HCT116 (cell line): ENCODE measurements around the gene OR1N1. TPM values are rescaled to one million over a fixed set of nuclear protein-coding genes. Genes with fewer than 3 reads are reported as not detected.

Source experiments
- ATAC-seq: fragments of 200-7000 bp; cut with Tn5 transposase; 2 replicates; pipeline ENCODE4 v1.9.1; 2020; ENCODE audit warnings: mild to moderate bottlenecking, moderate library complexity
- BruUV-seq: library from RNA; stranded (reverse); fragments of 400-500 nt; replicated peaks from 2 replicates; lab custom pipeline; 2021; lab: Mats Ljungman, UMichigan
- CTCF ChIA-PET: fragments of 300-600 bp; sonication (Branson Sonifier 250); formaldehyde crosslinking; loops from one replicate; lab custom pipeline; 2021; ENCODE audit warnings: antibody characterized with exemption; lab: Charles Lee
- POLR2A ChIA-PET: fragments of 300-600, 350-600 bp; sonication (Branson Sonifier 250); formaldehyde crosslinking; loops from one replicate; lab custom pipeline; 2021; ENCODE audit warnings: antibody characterized with exemption; lab: Charles Lee
- RAD21 ChIA-PET, 2 experiments: fragments of 300-600 bp; sonication (Branson Sonifier 250); formaldehyde crosslinking; loops; one replicate each; lab custom pipeline; 2023; ENCODE audit warnings: low total read pairs in 2 of 2; ENCODE audit not compliant: uncharacterized antibody in 2 of 2, unreplicated experiment in 2 of 2, low non-redundant PET in 1 of 2; lab: Charles Lee
- DNase-seq: peaks from one replicate; pipeline ENCODE4 v3.0.0-alpha.2; 2010; ENCODE audit warnings: low read depth, low spot score
- H2AFZ ChIP-seq: fragments of 200-600 bp; shearing (Covaris generic), sonication (generic); 2 replicates; pipeline ENCODE4 v1.6.1; 2017; ENCODE audit warnings: low read depth, mixed run types, mixed read lengths, antibody characterized with exemption, low read length; ENCODE audit not compliant: poor library complexity, severe bottlenecking
- H3K27ac ChIP-seq: 2 replicates; pipeline ENCODE4 v1.5.1; 2012; ENCODE audit warnings: low read depth, low read length
- H3K27me3 ChIP-seq: fragments of 200-600 bp; sonication (generic); 2 replicates; pipeline ENCODE4 v1.6.1; 2016; ENCODE audit warnings: mixed run types, low read length, mixed read lengths; ENCODE audit not compliant: insufficient read depth
- H3K36me3 ChIP-seq, 2 experiments: fragments of 200-500 bp in 1 of 2; fragments of 200-600 bp in 1 of 2; sonication (Bioruptor generic) in 1 of 2; sonication (generic) in 1 of 2; 2 replicates each; pipeline versions ENCODE4 v1.5.1 to v1.6.1; 2014 to 2016; ENCODE audit warnings: low read length in 2 of 2, inconsistent platforms in 1 of 2, mixed read lengths in 1 of 2, mixed run types in 1 of 2; ENCODE audit not compliant: insufficient read depth in 2 of 2, control insufficient read depth in 1 of 2
- H3K4me1 ChIP-seq, 2 experiments: fragments of 200-600 bp in 1 of 2; sonication (generic) in 1 of 2; 2 replicates each; pipeline versions ENCODE4 v1.5.1 to v1.6.1; 2012 to 2017; ENCODE audit warnings: low read length in 2 of 2, inconsistent platforms in 1 of 2, mild to moderate bottlenecking in 1 of 2, mixed read lengths in 1 of 2, mixed run types in 1 of 2, moderate library complexity in 1 of 2; ENCODE audit not compliant: insufficient read depth in 2 of 2, control insufficient read depth in 1 of 2
- H3K4me2 ChIP-seq: fragments of 200-600 bp; sonication (generic); 2 replicates; pipeline ENCODE4 v1.6.1; 2017; ENCODE audit warnings: mixed run types, low read length, mixed read lengths
- H3K4me3 ChIP-seq, 2 experiments: fragments of 200-600 bp in 1 of 2; sonication (generic) in 1 of 2; replicated peaks in 1 of 2; 2 replicates each; pipeline ENCODE4 v1.5.1; 2011 to 2016; ENCODE audit warnings: low read length in 2 of 2, control low read depth in 1 of 2, low read depth in 1 of 2, mild to moderate bottlenecking in 1 of 2, mixed read lengths in 1 of 2, mixed run types in 1 of 2
- H3K79me2 ChIP-seq: fragments of 200-600 bp; sonication (generic); 2 replicates; pipeline ENCODE4 v1.6.1; 2017; ENCODE audit warnings: mild to moderate bottlenecking, mixed run types, low read length, moderate library complexity, mixed read lengths; ENCODE audit not compliant: insufficient read depth
- H3K9ac ChIP-seq: fragments of 200-600 bp; sonication (generic); 2 replicates; pipeline ENCODE4 v1.6.1; 2016; ENCODE audit warnings: low read length, mixed read lengths
- H3K9me2 ChIP-seq: fragments of 200-600 bp; sonication (generic), shearing (Covaris generic); 2 replicates; pipeline ENCODE4 v1.6.1; 2017; ENCODE audit warnings: mixed run types, mild to moderate bottlenecking, moderate library complexity; ENCODE audit not compliant: insufficient read depth
- H3K9me3 ChIP-seq, 2 experiments: fragments of 200-500 bp in 1 of 2; fragments of 200-600 bp in 1 of 2; sonication (Bioruptor generic) in 1 of 2; sonication (generic) in 1 of 2; 2 replicates each; pipeline ENCODE4 v1.6.1; 2014 to 2017; ENCODE audit warnings: low read length in 2 of 2, mixed read lengths in 2 of 2, inconsistent platforms in 1 of 2, low read depth in 1 of 2, mild to moderate bottlenecking in 1 of 2, mixed run types in 1 of 2, moderate library complexity in 1 of 2; ENCODE audit not compliant: control insufficient read depth in 1 of 2, insufficient read depth in 1 of 2
- H4K20me1 ChIP-seq: fragments of 200-600 bp; sonication (generic), shearing (Covaris generic); 2 replicates; pipeline ENCODE4 v1.6.1; 2017; ENCODE audit warnings: mixed run types, mild to moderate bottlenecking, moderate library complexity; ENCODE audit not compliant: insufficient read depth
- ATF3 ChIP-seq: IDR thresholded peaks from 2 replicates; pipeline ENCODE4 v1.6.1; 2012
- CEBPB ChIP-seq: IDR thresholded peaks from 2 replicates; pipeline ENCODE4 v1.6.1; 2012; ENCODE audit warnings: low read depth
- CTCF ChIP-seq, 3 experiments: fragments of 200-600 bp in 1 of 3; sonication (generic) in 1 of 3; IDR thresholded peaks in 2 of 3; conservative IDR thresholded peaks in 1 of 3; 2 replicates each; pipeline ENCODE4 v1.5.1; 2012 to 2017; ENCODE audit warnings: low read depth in 2 of 3, low read length in 2 of 3, antibody characterized with exemption in 1 of 3, borderline replicate concordance in 1 of 3, control low read depth in 1 of 3, mild to moderate bottlenecking in 1 of 3, mixed read lengths in 1 of 3, mixed run types in 1 of 3, moderate library complexity in 1 of 3; ENCODE audit not compliant: insufficient read depth in 1 of 3
- EGR1 ChIP-seq: IDR thresholded peaks from 2 replicates; pipeline ENCODE4 v1.6.1; 2012; ENCODE audit warnings: low read depth
- ELF1 ChIP-seq: IDR thresholded peaks from 2 replicates; pipeline ENCODE4 v1.6.1; 2012; ENCODE audit warnings: low read depth, borderline replicate concordance
- EZH2 ChIP-seq: fragments of 200-600 bp; sonication (generic); IDR thresholded peaks from 2 replicates; pipeline ENCODE4 v1.6.1; 2017; ENCODE audit warnings: antibody characterized with exemption, mixed run types
- FOSL1 ChIP-seq: IDR thresholded peaks from 2 replicates; pipeline ENCODE4 v1.6.1; 2012; ENCODE audit warnings: low read depth
- JUND ChIP-seq: IDR thresholded peaks from 2 replicates; pipeline ENCODE4 v1.6.1; 2012
- POLR2A ChIP-seq: IDR thresholded peaks from 2 replicates; pipeline ENCODE4 v1.7.0; 2011; ENCODE audit warnings: borderline replicate concordance; ENCODE audit not compliant: insufficient read depth, insufficient read length; ENCODE audit errors: extremely low read depth
- POLR2AphosphoS5 ChIP-seq: IDR thresholded peaks from 2 replicates; pipeline ENCODE4 v1.6.1; 2011; ENCODE audit warnings: mild to moderate bottlenecking, low read depth, low read length, moderate library complexity
- RAD21 ChIP-seq: IDR thresholded peaks from 2 replicates; pipeline ENCODE4 v1.6.1; 2012; ENCODE audit warnings: low read depth, mild to moderate bottlenecking
- SRF ChIP-seq: IDR thresholded peaks from 2 replicates; pipeline ENCODE4 v1.6.1; 2012; ENCODE audit warnings: low read depth
- TCF7L2 ChIP-seq: IDR thresholded peaks from 2 replicates; pipeline ENCODE4 v1.7.0; 2011; ENCODE audit warnings: borderline replicate concordance, inconsistent platforms; ENCODE audit not compliant: insufficient read depth, insufficient read length; ENCODE audit errors: extremely low read depth
- YY1 ChIP-seq: IDR thresholded peaks from 2 replicates; pipeline ENCODE4 v1.6.1; 2011; ENCODE audit warnings: low read length, low read depth, moderate library complexity, mild to moderate bottlenecking; ENCODE audit not compliant: insufficient replicate concordance; ENCODE audit errors: extremely low read depth
- ZBTB33 ChIP-seq: IDR thresholded peaks from 2 replicates; pipeline ENCODE4 v1.6.1; 2011; ENCODE audit warnings: mild to moderate bottlenecking, low read length, moderate library complexity; ENCODE audit not compliant: insufficient replicate concordance; ENCODE audit errors: extremely low read depth
- ZFX ChIP-seq: fragments of 450-650 bp; IDR thresholded peaks from 2 replicates; pipeline ENCODE4 v1.6.1; 2017
- ZNF274 ChIP-seq: fragments of 200-500 bp; sonication (Bioruptor generic); IDR thresholded peaks from 2 replicates; pipeline ENCODE4 v1.6.1; 2014; ENCODE audit warnings: mild to moderate bottlenecking, low read depth, low read length, inconsistent platforms
- intact Hi-C: fragments of 100-400 bp; cut with micrococcal nuclease; formaldehyde crosslinking; loops from 2 replicates; pipeline ENCODE4 v1.10.0; 2022
- total RNA-seq: library from RNA; stranded (reverse); gene quantifications from one replicate; pipeline ENCODE4 v1.2.1, GENCODE V29; 2021; ENCODE audit not compliant: unreplicated experiment
- TF ChIP-seq, protein P1 (sequence below): IDR thresholded peaks from 2 replicates; pipeline ENCODE4 v1.6.1; 2012

The OR1N1 gene
- total RNA-seq, 1 experiment from 2014 or later = not detected

- RAD21 ChIA-PET = no interaction called here
- H3K27ac ChIP-seq = no peak overlapping the region
- POLR2A ChIA-PET = no interaction called here
Measured at GRCh38 chr9:122572456-122572855, 45.4 kb upstream of the OR1N1 start.

DNA sequence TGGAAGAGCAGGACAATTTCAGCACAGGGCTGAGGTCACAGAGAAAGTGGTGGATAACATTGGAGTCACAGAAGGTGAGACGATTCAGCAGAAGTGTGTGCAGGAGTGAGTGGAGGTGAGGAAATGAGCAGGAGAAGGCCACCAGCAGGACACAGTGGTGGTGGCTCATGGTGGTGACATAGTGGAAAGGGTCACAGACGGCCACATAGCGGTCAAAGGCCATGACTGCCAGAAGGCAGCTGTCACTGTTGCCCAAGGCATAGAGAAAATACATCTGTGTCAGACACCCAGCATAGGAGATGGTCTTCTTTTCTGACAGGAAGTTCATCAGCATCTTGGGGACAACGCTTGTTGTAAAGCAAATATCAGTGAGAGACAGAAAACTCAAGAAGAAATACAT is 40.8 kb upstream of the OR1N1 start:
- H3K9me3 ChIP-seq = no peaks in the 10 kb centered on the region
- RAD21 ChIA-PET = no interaction called here
- intact Hi-C loops = no loop called here
- BruUV-seq = no TSS peak
- H3K9ac ChIP-seq = no peak overlapping the region
- no peaks in the 10 kb centered on the region; the same call in 1 of the 2 replicates for H3K27me3 ChIP-seq
- H2AFZ ChIP-seq = no peak overlapping the region
- no peaks in the 10 kb centered on the region for H3K9me2 ChIP-seq
- POLR2A ChIA-PET = no interaction called here
- no peak overlapping the region for H3K27ac ChIP-seq
- H3K79me2 ChIP-seq = no peaks in the 10 kb centered on the region
- CTCF ChIA-PET = no interaction called here
- H3K4me1 ChIP-seq = no peaks in the 10 kb centered on the region
- H3K36me3 ChIP-seq = no peaks in the 10 kb centered on the region
- ATAC-seq (no peak), DNase-seq (no peak)
- H3K4me3 ChIP-seq = no peak overlapping the region
- H3K4me2 ChIP-seq = no peak overlapping the region
- H4K20me1 ChIP-seq = no peaks in the 10 kb centered on the region
- TF ChIP-seq ATF3 = no peak
- no peak for TF ChIP-seq ZNF274
- TF ChIP-seq TCF7L2 = no peak
- no peak for TF ChIP-seq RAD21
- no peak for TF ChIP-seq YY1
- TF ChIP-seq CEBPB = no peak
- no peak for TF ChIP-seq JUND
- no peak for TF ChIP-seq POLR2A
- no peak for TF ChIP-seq POLR2AphosphoS5
- TF ChIP-seq, protein P1, sequence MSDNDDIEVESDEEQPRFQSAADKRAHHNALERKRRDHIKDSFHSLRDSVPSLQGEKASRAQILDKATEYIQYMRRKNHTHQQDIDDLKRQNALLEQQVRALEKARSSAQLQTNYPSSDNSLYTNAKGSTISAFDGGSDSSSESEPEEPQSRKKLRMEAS = no peak
- no peak for TF ChIP-seq CTCF (IDR thresholded peaks at IDR 0.05 in 2 of 3, conservative IDR thresholded peaks at IDR 0.05 in 1 of 3; ENCODE audit: borderline replicate concordance in 1 of 3, insufficient read depth in 1 of 3, low read depth in 2 of 3, low read length in 2 of 3)
- no peak for TF ChIP-seq EGR1
- TF ChIP-seq FOSL1 = no peak
- no peak for TF ChIP-seq SRF
- TF ChIP-seq ZFX = no peak
- TF ChIP-seq EZH2 = no peak
- no peak for TF ChIP-seq ZBTB33
- TF ChIP-seq ELF1 = no peak

More at GRCh38 chr9:122572456-122572855, 45.4 kb upstream of the OR1N1 start:
- ATAC-seq (no peak), DNase-seq (no peak)
- no peak overlapping the region for H3K9ac ChIP-seq
- H4K20me1 ChIP-seq = no peaks in the 10 kb centered on the region
- no peaks in the 10 kb centered on the region for H3K36me3 ChIP-seq
- no peaks in the 10 kb centered on the region for H3K27me3 ChIP-seq
- no peaks in the 10 kb centered on the region for H3K9me2 ChIP-seq
- H3K9me3 ChIP-seq = no peaks in the 10 kb centered on the region
- CTCF ChIA-PET = no interaction called here
- H3K4me2 ChIP-seq = no peak overlapping the region
- intact Hi-C loops = no loop called here
- no peak overlapping the region for H3K4me3 ChIP-seq
- no peak for TF ChIP-seq JUND
- TF ChIP-seq FOSL1 = no peak
- TF ChIP-seq POLR2AphosphoS5 = no peak
- TF ChIP-seq, all 23 proteins: peak for 0
- no TSS peak for BruUV-seq
- no peak overlapping the region for H2AFZ ChIP-seq
- no peaks in the 10 kb centered on the region for H3K4me1 ChIP-seq
- H3K79me2 ChIP-seq = no peaks in the 10 kb centered on the region
